ENCODE data around the gene PALM3.

DNA sequence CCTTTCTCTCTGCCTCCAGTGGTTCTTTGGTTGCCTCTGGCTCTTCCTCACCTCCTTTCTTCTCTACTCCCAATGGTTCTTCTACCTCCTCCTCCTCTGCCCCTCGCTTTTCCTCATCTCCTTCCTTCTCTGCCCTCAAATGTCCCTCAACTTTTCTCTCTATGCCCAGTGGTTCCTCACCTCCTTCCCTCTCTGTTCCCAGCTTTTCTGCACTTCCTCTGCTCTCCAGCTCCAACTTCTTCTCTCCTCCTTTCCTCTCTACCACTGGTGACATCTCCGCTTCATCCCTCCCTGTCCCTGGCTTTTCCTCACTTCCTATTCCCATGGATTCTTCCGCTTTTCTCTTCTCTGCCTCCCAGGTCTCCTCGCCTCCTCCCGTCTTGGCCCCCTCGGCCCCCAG lies 7.8 kb downstream of the PALM3 start:
- TF ChIP-seq POLR2A (IDR thresholded peaks at IDR 0.05; ENCODE audit: low read depth, low read length) (no peak), POLR2AphosphoS5 (IDR thresholded peaks at IDR 0.05; ENCODE audit: low read depth, low read length) (no peak)

All from GM12892 (cell line).